ENCODE results near the gene GLP1R. TPM values are rescaled to one million over a fixed set of nuclear protein-coding genes. Genes with fewer than 3 reads are reported as not detected.

GLP1R gene
- total RNA-seq, 1 experiment from 2014 or later = not detected

DNA sequence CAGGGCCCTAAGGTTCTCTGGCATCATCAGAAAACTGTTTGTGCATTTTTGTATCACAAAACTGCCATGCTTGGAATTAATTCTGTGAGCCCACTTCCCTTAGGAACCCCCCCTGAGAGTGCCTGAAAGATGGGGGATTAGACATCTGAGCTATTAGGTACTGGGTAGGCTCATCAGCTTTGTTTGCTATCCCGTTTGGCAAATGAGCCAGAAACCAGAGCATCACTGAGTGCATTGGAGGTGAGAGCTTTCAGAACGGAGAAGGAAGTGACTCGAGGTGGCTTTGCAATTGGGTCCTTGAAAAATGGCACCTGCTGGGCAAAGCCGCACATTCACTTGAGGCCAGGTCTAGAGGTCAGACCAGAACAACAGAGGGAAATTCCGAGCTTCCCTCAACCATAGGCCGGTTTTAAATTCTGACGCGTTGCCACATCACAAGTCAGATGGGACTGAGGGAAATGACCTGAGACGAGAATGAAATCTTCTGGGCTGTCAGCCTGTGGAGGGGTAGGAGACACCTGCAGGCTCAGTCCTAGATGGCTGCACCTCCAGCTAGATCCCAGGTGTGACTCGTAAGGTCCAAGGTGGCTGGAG lies 8.4 kb upstream of the GLP1R start:
- H3K27me3 ChIP-seq (ENCODE audit: control insufficient read depth, insufficient read depth, low read length) = peaks cover 26% of the 10 kb centered on the region
- ChIA-PET POLR2A (no interaction called here), CTCF (no interaction called here)
- no peak overlapping the region for H3K4me3 ChIP-seq (ENCODE audit: low read depth in 2 of 2, low read length in 2 of 2)
- no peaks in the 10 kb centered on the region for H3K36me3 ChIP-seq (ENCODE audit: control insufficient read depth, insufficient read depth, low read length)
- no peaks in the 10 kb centered on the region for H3K9me3 ChIP-seq (ENCODE audit: control insufficient read depth, insufficient read depth, low read depth, low read length)
- DNase-seq (ENCODE audit: low read depth, low spot score) = no peak
- intact Hi-C loops (cut with micrococcal nuclease; ENCODE audit: unreplicated experiment) = no loop called here
- in situ Hi-C loops (cut with HindIII; ENCODE audit: low pct_unique_long_range_greater_than_20kb, low sequenced_read_pairs) = no loop called here
- no TSS peak for BruUV-seq (replicated peaks)
- TF ChIP-seq, protein P1, sequence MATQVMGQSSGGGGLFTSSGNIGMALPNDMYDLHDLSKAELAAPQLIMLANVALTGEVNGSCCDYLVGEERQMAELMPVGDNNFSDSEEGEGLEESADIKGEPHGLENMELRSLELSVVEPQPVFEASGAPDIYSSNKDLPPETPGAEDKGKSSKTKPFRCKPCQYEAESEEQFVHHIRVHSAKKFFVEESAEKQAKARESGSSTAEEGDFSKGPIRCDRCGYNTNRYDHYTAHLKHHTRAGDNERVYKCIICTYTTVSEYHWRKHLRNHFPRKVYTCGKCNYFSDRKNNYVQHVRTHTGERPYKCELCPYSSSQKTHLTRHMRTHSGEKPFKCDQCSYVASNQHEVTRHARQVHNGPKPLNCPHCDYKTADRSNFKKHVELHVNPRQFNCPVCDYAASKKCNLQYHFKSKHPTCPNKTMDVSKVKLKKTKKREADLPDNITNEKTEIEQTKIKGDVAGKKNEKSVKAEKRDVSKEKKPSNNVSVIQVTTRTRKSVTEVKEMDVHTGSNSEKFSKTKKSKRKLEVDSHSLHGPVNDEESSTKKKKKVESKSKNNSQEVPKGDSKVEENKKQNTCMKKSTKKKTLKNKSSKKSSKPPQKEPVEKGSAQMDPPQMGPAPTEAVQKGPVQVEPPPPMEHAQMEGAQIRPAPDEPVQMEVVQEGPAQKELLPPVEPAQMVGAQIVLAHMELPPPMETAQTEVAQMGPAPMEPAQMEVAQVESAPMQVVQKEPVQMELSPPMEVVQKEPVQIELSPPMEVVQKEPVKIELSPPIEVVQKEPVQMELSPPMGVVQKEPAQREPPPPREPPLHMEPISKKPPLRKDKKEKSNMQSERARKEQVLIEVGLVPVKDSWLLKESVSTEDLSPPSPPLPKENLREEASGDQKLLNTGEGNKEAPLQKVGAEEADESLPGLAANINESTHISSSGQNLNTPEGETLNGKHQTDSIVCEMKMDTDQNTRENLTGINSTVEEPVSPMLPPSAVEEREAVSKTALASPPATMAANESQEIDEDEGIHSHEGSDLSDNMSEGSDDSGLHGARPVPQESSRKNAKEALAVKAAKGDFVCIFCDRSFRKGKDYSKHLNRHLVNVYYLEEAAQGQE (IDR thresholded peaks at IDR 0.05; ENCODE audit: insufficient read depth in 1 of 2, low read depth in 2 of 2, low read length in 1 of 2) = no peak
- no peak for TF ChIP-seq TCF7L2 (IDR thresholded peaks at IDR 0.05; ENCODE audit: low read depth, low read length)
- no peak for TF ChIP-seq CTCF (IDR thresholded peaks at IDR 0.05)
- TF ChIP-seq POLR2AphosphoS5 (IDR thresholded peaks at IDR 0.05; ENCODE audit: low read depth, low read length) = no peak
- TF ChIP-seq SIN3A (IDR thresholded peaks at IDR 0.05; ENCODE audit: borderline replicate concordance, insufficient read depth, low read depth, low read length) = no peak
- no peak overlapping the region for H3K27ac ChIP-seq (ENCODE audit: low read length)
- H3K4me1 ChIP-seq (ENCODE audit: control insufficient read depth, insufficient read depth, low read length) = no peaks in the 10 kb centered on the region
- ATAC-seq = no peak

DNA sequence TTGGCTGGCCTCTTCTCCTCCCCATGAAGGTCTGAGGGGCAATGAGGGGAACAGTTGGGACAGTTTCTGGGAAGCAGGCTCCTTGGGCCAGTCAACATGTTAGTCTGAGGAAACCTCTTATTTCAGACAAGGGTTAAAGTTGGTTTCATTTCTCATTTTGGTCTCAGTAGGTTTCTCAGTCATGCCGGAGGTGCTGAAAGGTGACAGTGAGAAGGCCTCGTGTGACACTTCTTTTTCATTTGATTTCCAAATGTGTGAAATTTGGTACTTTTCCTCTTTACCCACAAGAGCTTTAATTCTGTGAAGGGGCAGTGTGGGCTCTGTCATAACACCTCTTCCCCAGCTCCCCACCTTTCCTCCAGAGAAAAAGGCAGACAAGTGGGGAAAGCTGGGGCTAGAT lies 7.5 kb upstream of the GLP1R start:
- ATAC-seq (no peak), DNase-seq (ENCODE audit: low read depth, low spot score) (no peak)
- no TSS peak for BruUV-seq (replicated peaks)
- in situ Hi-C loops (cut with HindIII; ENCODE audit: low pct_unique_long_range_greater_than_20kb, low sequenced_read_pairs) (no loop called here), intact Hi-C loops (cut with micrococcal nuclease; ENCODE audit: unreplicated experiment) (no loop called here)
- Histone ChIP-seq H3K9me3 (ENCODE audit: control insufficient read depth, insufficient read depth, low read depth, low read length) (no peaks in the 10 kb centered on the region), H3K27me3 (ENCODE audit: control insufficient read depth, insufficient read depth, low read length) (peaks cover 18% of the 10 kb centered on the region), H3K36me3 (ENCODE audit: control insufficient read depth, insufficient read depth, low read length) (no peaks in the 10 kb centered on the region), H3K4me1 (ENCODE audit: control insufficient read depth, insufficient read depth, low read length) (no peaks in the 10 kb centered on the region), H3K27ac (ENCODE audit: low read length) (no peak overlapping the region), H3K4me3 (ENCODE audit: low read depth in 2 of 2, low read length in 2 of 2) (no peak overlapping the region)
- TF ChIP-seq TCF7L2 (IDR thresholded peaks at IDR 0.05; ENCODE audit: low read depth, low read length) = no peak
- no peak for TF ChIP-seq CTCF (IDR thresholded peaks at IDR 0.05)
- TF ChIP-seq POLR2AphosphoS5 (IDR thresholded peaks at IDR 0.05; ENCODE audit: low read depth, low read length) = no peak
- ChIA-PET CTCF (interaction anchor here (0.6 kb wide), 1 partner anchor 688 kb away, joined by 7 read pairs; no protein-coding TSS in a partner anchor), POLR2A (no interaction called here)

Data from Panc1 (cell line).